Activated CD8-positive, alpha-beta memory T cell treated with anti-CD3 and anti-CD28 coated beads, Interleukin-2, amount 10 ng/mL, durations not matched to agents 7 days and 5 days (primary cell): ENCODE measurements around the gene ESRRG. TPM values are rescaled to one million over a fixed set of nuclear protein-coding genes. Genes with fewer than 3 reads are reported as not detected.
"Not testable (repeated sequence)": the region's sequence is repeated elsewhere in the genome, so short reads cannot be mapped to it uniquely, and the experiment has no call there.

Experiments used
- ATAC-seq: fragments of 150-1000 bp; cut with Tn5 transposase; one replicate; pipeline ENCODE4 v1.10.0; 2021; ENCODE audit warnings: moderate library complexity
- CTCF ChIA-PET: fragments of 350-600 bp; sonication (Branson Sonifier 250); formaldehyde crosslinking; loops from one replicate; lab custom pipeline; 2021; ENCODE audit warnings: antibody characterized with exemption; lab: Charles Lee
- DNase-seq: peaks from one replicate; pipeline ENCODE4 v3.0.0-alpha.2; 2020
- H3K27ac Mint-ChIP-seq: one replicate; pipeline ENCODE4 v1.8.0; 2021; ENCODE audit warnings: mild to moderate bottlenecking, mixed read lengths
- H3K27me3 Mint-ChIP-seq: one replicate; pipeline ENCODE4 v1.8.0; 2021; ENCODE audit warnings: mixed read lengths
- H3K36me3 Mint-ChIP-seq: one replicate; pipeline ENCODE4 v1.8.0; 2021; ENCODE audit warnings: mild to moderate bottlenecking, mixed read lengths
- H3K4me1 Mint-ChIP-seq: one replicate; pipeline ENCODE4 v1.8.0; 2021; ENCODE audit warnings: mixed read lengths
- H3K4me3 Mint-ChIP-seq: one replicate; pipeline ENCODE4 v1.8.0; 2021; ENCODE audit warnings: mild to moderate bottlenecking, moderate library complexity, mixed read lengths
- H3K9me3 Mint-ChIP-seq: one replicate; pipeline ENCODE4 v1.8.0; 2022; ENCODE audit warnings: low read depth, mixed read lengths
- total RNA-seq, 2 experiments: library from RNA; stranded (reverse); gene quantifications; one replicate each; pipeline ENCODE4 v1.2.3, GENCODE V29; 2021

ESRRG gene
- total RNA-seq, 2 experiments from 2014 or later, result not detected

GRCh38 chr1:216529851-216530250 lies 193.4 kb downstream of the ESRRG start:
- H3K27me3 Mint-ChIP-seq, H3K27ac Mint-ChIP-seq, H3K36me3 Mint-ChIP-seq, H3K4me1 Mint-ChIP-seq, DNase-seq, ATAC-seq, H3K4me3 Mint-ChIP-seq: not testable (repeated sequence)
- H3K9me3 Mint-ChIP-seq, result peaks cover 12% of the 10 kb centered on the region
- CTCF ChIA-PET, result interaction anchor here (0.7 kb wide), 1 partner anchor 27 kb away, joined by 4 read pairs; no protein-coding TSS in a partner anchor

GRCh38 chr1:216528816-216529215 lies 194.4 kb downstream of the ESRRG start:
- H3K27ac Mint-ChIP-seq, result no peak overlapping the region
- no peaks in the 10 kb centered on the region for H3K27me3 Mint-ChIP-seq
- DNase-seq (no peak), ATAC-seq (no peak)
- H3K4me3 Mint-ChIP-seq, result no peak overlapping the region
- no peaks in the 10 kb centered on the region for H3K4me1 Mint-ChIP-seq
- peaks cover 12% of the 10 kb centered on the region for H3K9me3 Mint-ChIP-seq
- H3K36me3 Mint-ChIP-seq, result no peaks in the 10 kb centered on the region
- CTCF ChIA-PET, result no interaction called here

GRCh38 chr1:216523449-216524190 lies 199.6 kb downstream of the ESRRG start:
- H3K4me1 Mint-ChIP-seq, result no peaks in the 10 kb centered on the region
- H3K27ac Mint-ChIP-seq, result no peak overlapping the region
- no peaks in the 10 kb centered on the region for H3K36me3 Mint-ChIP-seq
- CTCF ChIA-PET, result no interaction called here
- no peak for DNase-seq
- peaks cover 10% of the 10 kb centered on the region for H3K9me3 Mint-ChIP-seq
- no peak overlapping the region for H3K4me3 Mint-ChIP-seq
- H3K27me3 Mint-ChIP-seq, result no peaks in the 10 kb centered on the region
- ATAC-seq, result no peak

- no peak for DNase-seq
- H3K36me3 Mint-ChIP-seq, result no peaks in the 10 kb centered on the region
- no peaks in the 10 kb centered on the region for H3K27me3 Mint-ChIP-seq
- H3K4me1 Mint-ChIP-seq, result no peaks in the 10 kb centered on the region
- H3K4me3 Mint-ChIP-seq, result no peak overlapping the region
- peaks cover 13% of the 10 kb centered on the region for H3K9me3 Mint-ChIP-seq
- CTCF ChIA-PET, result no interaction called here
- no peak for ATAC-seq
- no peak overlapping the region for H3K27ac Mint-ChIP-seq
Measured at GRCh38 chr1:216523043-216523442, 200.2 kb downstream of the ESRRG start.

- no peak overlapping the region for H3K27ac Mint-ChIP-seq
- CTCF ChIA-PET, result no interaction called here
- DNase-seq, result no peak
- H3K4me1 Mint-ChIP-seq, result no peaks in the 10 kb centered on the region
- ATAC-seq, result no peak
- no peaks in the 10 kb centered on the region for H3K27me3 Mint-ChIP-seq
- H3K9me3 Mint-ChIP-seq, result peaks cover 10% of the 10 kb centered on the region
- H3K36me3 Mint-ChIP-seq, result no peaks in the 10 kb centered on the region
- H3K4me3 Mint-ChIP-seq, result no peak overlapping the region
Measured at GRCh38 chr1:216521477-216521876, 201.8 kb downstream of the ESRRG start.

GRCh38 chr1:216518844-216519627 lies 204.2 kb downstream of the ESRRG start:
- no peak overlapping the region for H3K4me3 Mint-ChIP-seq
- no peak overlapping the region for H3K27ac Mint-ChIP-seq
- H3K36me3 Mint-ChIP-seq, result no peaks in the 10 kb centered on the region
- CTCF ChIA-PET, result no interaction called here
- ATAC-seq, result no peak
- H3K4me1 Mint-ChIP-seq, result no peaks in the 10 kb centered on the region
- no peaks in the 10 kb centered on the region for H3K27me3 Mint-ChIP-seq
- DNase-seq, result no peak
- peaks cover 5% of the 10 kb centered on the region for H3K9me3 Mint-ChIP-seq

GRCh38 chr1:216502528-216503162 lies 220.6 kb downstream of the ESRRG start:
- no peaks in the 10 kb centered on the region for H3K27me3 Mint-ChIP-seq
- H3K9me3 Mint-ChIP-seq, result peaks cover 4% of the 10 kb centered on the region
- H3K4me3 Mint-ChIP-seq, result no peak overlapping the region
- no peak overlapping the region for H3K27ac Mint-ChIP-seq
- CTCF ChIA-PET, result interaction anchor here (0.6 kb wide), 1 partner anchor 28 kb away, joined by 4 read pairs; no protein-coding TSS in a partner anchor
- H3K4me1 Mint-ChIP-seq, result no peaks in the 10 kb centered on the region
- DNase-seq (no peak), ATAC-seq (no peak)
- H3K36me3 Mint-ChIP-seq, result no peaks in the 10 kb centered on the region

GRCh38 chr1:216500273-216500967 lies 222.8 kb downstream of the ESRRG start:
- Mint-ChIP-seq H3K4me1 (no peaks in the 10 kb centered on the region), H3K27me3 (no peaks in the 10 kb centered on the region), H3K27ac (no peak overlapping the region), H3K4me3 (no peak overlapping the region), H3K36me3 (no peaks in the 10 kb centered on the region), H3K9me3 (peaks cover 3% of the 10 kb centered on the region)
- no peak for DNase-seq
- CTCF ChIA-PET, result no interaction called here
- ATAC-seq, result no peak

GRCh38 chr1:216499581-216500272 lies 223.5 kb downstream of the ESRRG start:
- ATAC-seq (no peak), DNase-seq (no peak)
- CTCF ChIA-PET, result no interaction called here
- no peaks in the 10 kb centered on the region for H3K4me1 Mint-ChIP-seq
- no peak overlapping the region for H3K27ac Mint-ChIP-seq
- no peaks in the 10 kb centered on the region for H3K36me3 Mint-ChIP-seq
- H3K9me3 Mint-ChIP-seq, result peaks cover 3% of the 10 kb centered on the region
- no peaks in the 10 kb centered on the region for H3K27me3 Mint-ChIP-seq
- H3K4me3 Mint-ChIP-seq, result no peak overlapping the region

GRCh38 chr1:216498277-216498676 lies 225.0 kb downstream of the ESRRG start:
- DNase-seq (no peak), ATAC-seq (no peak)
- Mint-ChIP-seq H3K9me3 (peaks cover 5% of the 10 kb centered on the region), H3K4me3 (no peak overlapping the region), H3K27ac (no peak overlapping the region), H3K36me3 (no peaks in the 10 kb centered on the region), H3K4me1 (no peaks in the 10 kb centered on the region), H3K27me3 (no peaks in the 10 kb centered on the region)
- CTCF ChIA-PET, result no interaction called here

GRCh38 chr1:216485042-216485441 lies 238.2 kb downstream of the ESRRG start:
- peaks cover 3% of the 10 kb centered on the region for H3K9me3 Mint-ChIP-seq
- CTCF ChIA-PET, result no interaction called here
- no peaks in the 10 kb centered on the region for H3K27me3 Mint-ChIP-seq
- no peak overlapping the region for H3K4me3 Mint-ChIP-seq
- H3K36me3 Mint-ChIP-seq, result no peaks in the 10 kb centered on the region
- ATAC-seq (no peak), DNase-seq (no peak)
- no peak overlapping the region for H3K27ac Mint-ChIP-seq
- no peaks in the 10 kb centered on the region for H3K4me1 Mint-ChIP-seq

- Mint-ChIP-seq H3K36me3 (no peaks in the 10 kb centered on the region), H3K4me1 (no peaks in the 10 kb centered on the region), H3K27me3 (no peaks in the 10 kb centered on the region), H3K4me3 (no peak overlapping the region), H3K27ac (no peak overlapping the region), H3K9me3 (peaks cover 3% of the 10 kb centered on the region)
- DNase-seq (no peak), ATAC-seq (no peak)
- CTCF ChIA-PET, result no interaction called here
Measured at GRCh38 chr1:216483672-216484401, 239.4 kb downstream of the ESRRG start.
